ENCODE measurements around the gene B4GALT4.
"Not testable (repeated sequence)": the region's sequence is repeated elsewhere in the genome, so short reads cannot be mapped to it uniquely, and the experiment has no call there.

The B4GALT4 gene

GRCh38 chr3:119195151-119195476 lies 45.6 kb downstream of the B4GALT4 start:
- no peak for FAIRE-seq

DNA sequence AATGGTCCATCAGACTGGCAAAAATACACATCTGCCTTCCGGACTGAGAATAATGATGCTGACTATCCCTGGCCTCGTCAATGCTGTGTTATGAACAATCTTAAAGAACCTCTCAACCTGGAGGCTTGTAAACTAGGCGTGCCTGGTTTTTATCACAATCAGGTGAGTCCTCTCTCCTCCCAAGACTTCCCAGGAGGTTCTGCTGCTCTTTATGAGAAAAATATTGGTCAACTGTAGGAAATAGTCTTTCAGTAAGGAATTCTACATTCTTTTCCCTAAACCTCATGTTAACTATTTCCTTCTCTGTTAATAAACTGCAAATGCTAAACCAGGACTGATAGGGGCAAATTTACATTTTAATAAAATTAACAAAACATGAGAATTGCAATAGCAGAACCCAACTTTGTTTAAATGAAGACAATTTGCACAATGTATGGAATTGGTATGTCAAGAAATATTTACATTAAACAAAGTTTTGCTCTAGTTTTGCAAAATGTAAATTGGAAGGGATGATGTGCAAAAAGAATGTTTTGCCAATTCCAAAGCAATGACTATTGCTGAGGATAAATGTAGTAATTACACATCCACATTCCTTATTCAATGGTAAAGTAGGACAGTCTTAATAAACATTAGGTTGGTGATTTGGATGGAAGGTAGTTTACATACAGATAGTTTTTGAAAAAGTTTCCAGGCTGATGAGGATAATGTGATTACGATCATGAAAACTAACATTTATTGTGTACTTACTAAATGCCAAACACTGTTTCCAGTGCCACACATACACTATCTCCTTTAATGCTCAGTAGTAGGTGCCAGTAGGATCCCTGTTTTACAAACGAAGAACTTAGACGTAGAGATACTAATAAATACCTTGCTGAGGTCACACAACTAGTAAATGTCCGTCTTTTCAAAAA lies 46.2 kb downstream of the B4GALT4 start:
- FAIRE-seq = no peak

DNA sequence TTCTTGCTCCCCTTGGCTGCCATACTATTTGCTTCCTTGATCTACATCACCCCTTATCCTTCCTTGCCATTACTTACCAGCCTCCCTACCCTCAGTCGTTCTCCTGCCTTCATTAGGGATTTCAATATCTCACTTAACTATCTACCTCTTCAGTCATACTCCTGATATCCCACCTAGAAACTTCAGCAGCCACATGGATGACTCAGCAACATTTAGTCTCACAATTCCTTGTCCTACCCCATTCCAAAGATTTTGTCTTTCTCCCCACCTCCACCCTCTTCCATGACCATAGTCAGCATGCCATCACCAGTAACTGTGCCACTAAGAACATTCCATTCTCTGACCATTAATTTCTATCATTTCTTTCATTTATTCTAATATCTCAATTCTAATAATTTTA lies 48.9 kb downstream of the B4GALT4 start:
- FAIRE-seq = no peak

- FAIRE-seq = no peak
These were observed 53.4 kb downstream of the B4GALT4 start for GRCh38 chr3:119187266-119187665.

- FAIRE-seq = no peak
These were observed 55.7 kb downstream of the B4GALT4 start for GRCh38 chr3:119184796-119185570.

DNA sequence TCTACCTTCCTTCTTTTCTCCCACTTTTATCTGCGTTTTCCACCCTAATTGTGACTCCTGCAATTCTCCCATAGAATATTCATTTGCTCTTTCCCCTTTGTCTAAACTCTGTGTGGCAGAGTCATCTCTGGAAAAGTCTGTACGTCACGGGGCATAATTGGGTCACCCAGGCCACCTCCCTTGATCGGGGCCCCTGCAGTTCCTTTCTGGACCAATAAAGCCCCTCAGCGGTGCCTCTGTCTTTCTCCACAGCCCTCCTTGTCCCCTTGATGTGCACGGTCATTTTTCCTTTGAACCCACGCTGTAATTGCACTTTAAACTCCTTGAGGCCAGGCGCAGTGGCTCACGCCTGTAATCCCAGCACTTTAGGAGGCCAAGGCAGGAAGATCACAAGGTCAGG lies 56.6 kb downstream of the B4GALT4 start:
- FAIRE-seq = no peak

- no peak for FAIRE-seq
These were observed 58.9 kb downstream of the B4GALT4 start for GRCh38 chr3:119181765-119182164.

DNA sequence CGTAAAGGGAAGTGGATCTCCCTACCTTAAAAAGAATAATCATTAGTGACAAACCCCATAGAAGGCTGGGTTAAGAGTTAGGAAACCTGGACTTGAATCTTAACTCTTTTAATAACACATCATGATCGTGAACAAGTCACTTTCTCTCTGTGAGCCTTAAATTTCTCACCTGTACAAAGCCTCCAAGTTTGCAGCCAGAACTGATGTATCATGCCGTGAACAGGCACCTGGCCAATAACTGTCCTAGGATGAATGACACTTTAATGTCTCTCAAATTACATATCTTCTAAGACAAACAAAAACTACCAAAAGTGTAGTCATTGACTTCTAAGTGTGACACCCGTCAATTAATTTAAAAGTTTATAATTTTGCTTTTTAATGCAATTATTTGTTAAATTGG lies 63.4 kb downstream of the B4GALT4 start:
- no peak for FAIRE-seq

DNA sequence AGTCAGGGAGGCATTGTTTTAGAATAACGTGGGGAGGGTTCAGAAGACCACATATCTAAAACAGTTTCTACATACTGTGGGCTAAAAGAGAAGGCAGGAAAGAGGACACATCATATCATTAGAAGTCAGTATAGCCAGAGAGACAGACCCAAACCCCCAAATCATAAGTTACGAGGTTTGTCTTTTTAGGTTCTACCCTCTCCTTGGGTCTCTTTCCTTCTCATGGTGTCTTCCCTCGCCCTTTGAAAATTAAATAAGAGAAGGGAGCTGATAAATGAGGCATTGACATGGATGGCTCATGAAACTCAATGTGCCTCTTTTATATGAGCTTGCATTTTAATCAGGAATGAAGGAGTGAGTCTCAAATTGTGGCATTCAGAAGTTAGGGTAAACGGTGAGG lies 63.9 kb downstream of the B4GALT4 start:
- FAIRE-seq = no peak

GRCh38 chr3:119175872-119176756 lies 64.6 kb downstream of the B4GALT4 start:
- FAIRE-seq = no peak

DNA sequence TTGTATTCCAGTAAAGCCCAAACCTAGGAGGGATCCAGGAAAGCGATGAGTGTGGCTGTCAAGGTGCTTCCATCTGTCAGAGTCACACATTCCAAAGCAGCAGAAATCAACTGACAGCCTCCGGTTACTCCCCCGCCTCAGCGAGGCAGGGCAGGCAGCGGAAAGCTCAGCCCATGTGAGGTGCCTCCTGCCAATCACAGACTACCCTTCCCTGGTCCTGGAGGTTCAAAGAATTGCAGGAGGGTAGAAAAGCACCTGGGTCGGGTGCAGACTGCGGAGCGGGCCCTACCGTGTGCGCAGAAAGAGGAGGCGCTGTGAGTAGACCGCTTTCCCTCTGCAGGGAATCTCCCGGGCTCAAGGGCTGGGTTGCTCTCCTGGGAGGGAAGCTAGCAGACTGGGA lies 67.4 kb downstream of the B4GALT4 start, which contains the start of gene UPK1B:
Gene UPK1B, plus strand, starts transcription at position 274 of the 400 bp plus-strand sequence. CDS start 13,144 bp downstream, outside the sequence.
- no peak for FAIRE-seq

DNA sequence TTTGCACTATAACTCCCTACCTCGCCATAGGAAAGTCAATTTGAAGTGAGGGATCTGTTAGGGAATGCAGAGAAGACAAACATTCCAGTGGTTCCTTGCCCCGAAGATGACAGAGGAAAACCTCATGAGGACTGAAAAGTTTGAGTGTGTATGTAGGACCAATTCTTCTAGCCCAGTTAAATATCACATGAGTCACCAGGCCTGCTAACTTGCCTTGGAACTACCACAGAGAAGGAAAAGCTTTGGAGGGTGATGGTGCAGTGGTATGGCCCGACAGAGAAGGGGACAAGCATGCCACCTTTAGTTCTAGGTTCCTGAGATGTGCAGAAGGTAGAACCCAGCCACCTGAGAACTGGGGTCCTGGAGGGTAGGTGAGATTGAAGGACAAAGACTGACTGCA lies 69.9 kb downstream of the B4GALT4 start:
- no peak for FAIRE-seq

GRCh38 chr3:119164745-119165144 lies 75.9 kb downstream of the B4GALT4 start:
- not testable (repeated sequence) for FAIRE-seq
